Measurements from ENCODE around the gene EPG5. TPM values are rescaled to one million over a fixed set of nuclear protein-coding genes. Genes with fewer than 3 reads are reported as not detected.
"Not testable (repeated sequence)": the region's sequence is repeated elsewhere in the genome, so short reads cannot be mapped to it uniquely, and the experiment has no call there.

EPG5 gene
- total RNA-seq, 1 experiment from 2014 or later: 16.1 TPM

- no peak overlapping the region for H3K9ac ChIP-seq (ENCODE audit: extremely low read depth, insufficient read length, low read length)
- H3K14ac ChIP-seq (ENCODE audit: insufficient read depth, low read length): no peak overlapping the region
- H3K79me1 ChIP-seq (ENCODE audit: insufficient read depth, low read depth, low read length, poor library complexity, severe bottlenecking): no peaks in the 10 kb centered on the region
- H3K4ac ChIP-seq (ENCODE audit: low read depth, low read length): no peak overlapping the region
- H3K23ac ChIP-seq (ENCODE audit: insufficient read length, low read depth, low read length): no peak overlapping the region
- DNase-seq: no peak
- H3K23me2 ChIP-seq (ENCODE audit: insufficient read length, low read depth, low read length, poor library complexity, severe bottlenecking): no peaks in the 10 kb centered on the region
- peaks cover 0 to 5% (median 0%) of the 10 kb centered on the region in 3 experiments; a peak in 1 of 7 replicates for H3K36me3 Mint-ChIP-seq (ENCODE audit: insufficient read depth in 1 of 3, low read depth in 3 of 3)
- no peaks in the 10 kb centered on the region for H3K9me3 Mint-ChIP-seq
- no peak overlapping the region for H2BK120ac ChIP-seq (ENCODE audit: low read depth, low read length, poor library complexity, severe bottlenecking)
- no peaks in the 10 kb centered on the region for H3K9me3 ChIP-seq (ENCODE audit: control insufficient read depth, low read depth, low read length)
- H2BK5ac ChIP-seq (ENCODE audit: insufficient read length, low read length): no peak overlapping the region
- H3K27me3 ChIP-seq (ENCODE audit: insufficient read depth, low read length): no peaks in the 10 kb centered on the region
- H2AFZ ChIP-seq (ENCODE audit: low read length): no peak overlapping the region
- no peak overlapping the region for H4K5ac ChIP-seq (ENCODE audit: insufficient read length, low read depth, low read length)
- no peak overlapping the region for H4K8ac ChIP-seq (replicated peaks; ENCODE audit: insufficient read length, low read depth, low read length)
- no peak overlapping the region for H4K91ac ChIP-seq (ENCODE audit: insufficient read length, low read depth, low read length)
- no peak overlapping the region for H3K56ac ChIP-seq (ENCODE audit: insufficient read length, low read depth, low read length)
- H2BK15ac ChIP-seq (ENCODE audit: low read depth, low read length): no peak overlapping the region
- no peak overlapping the region for H3K4me3 Mint-ChIP-seq
- peaks cover 9% of the 10 kb centered on the region in 2 experiments; a peak in 3 of 4 replicates for H3K4me1 Mint-ChIP-seq
- H3K79me2 ChIP-seq (ENCODE audit: insufficient read depth, low read length): no peaks in the 10 kb centered on the region
- no peaks in the 10 kb centered on the region for H4K20me1 ChIP-seq (ENCODE audit: control insufficient read depth, insufficient read depth, insufficient read length)
- WGBS (ENCODE audit: extremely low coverage, insufficient read length, low lambda C conversion rate): no CpG with 5 or more reads among the region's 4 CpGs
- TF ChIP-seq CTCF (conservative IDR thresholded peaks at IDR 0.05): no peak
- H3K27me3 Mint-ChIP-seq (ENCODE audit: low read depth): no peaks in the 10 kb centered on the region
- no peak overlapping the region for H3K27ac Mint-ChIP-seq
- no peak overlapping the region for H3T11ph ChIP-seq (ENCODE audit: low read length)
- no peak overlapping the region for H2BK20ac ChIP-seq (ENCODE audit: low read depth, low read length, poor library complexity, severe bottlenecking)
- no peaks in the 10 kb centered on the region; the same call in 1 of the 2 replicates for H3K4me1 ChIP-seq (ENCODE audit: insufficient read depth, low read length)
- H3K4me2 ChIP-seq (ENCODE audit: insufficient read depth, insufficient read length, low read length): no peak overlapping the region
- no peak overlapping the region for H3K27ac ChIP-seq (ENCODE audit: insufficient read length, low read depth, low read length)
- no peak overlapping the region for H2BK12ac ChIP-seq (ENCODE audit: insufficient read length, low read depth, low read length)
- H3K18ac ChIP-seq (ENCODE audit: insufficient read length, low read depth, low read length): no peak overlapping the region
- no peak overlapping the region for H2AK5ac ChIP-seq (ENCODE audit: insufficient read length, low read length)
These were observed 26.3 kb upstream of the EPG5 start for GRCh38 chr18:45993438-45993837.

- H2AFZ ChIP-seq (ENCODE audit: low read length); H2BK15ac ChIP-seq (ENCODE audit: low read depth, low read length); DNase-seq; H3K27me3 Mint-ChIP-seq (ENCODE audit: low read depth); H4K5ac ChIP-seq (ENCODE audit: insufficient read length, low read depth, low read length); H3K14ac ChIP-seq (ENCODE audit: insufficient read depth, low read length); H3K27ac Mint-ChIP-seq; H3K36me3 Mint-ChIP-seq (ENCODE audit: insufficient read depth in 1 of 3, low read depth in 3 of 3); H3K23ac ChIP-seq (ENCODE audit: insufficient read length, low read depth, low read length); H3K4me2 ChIP-seq (ENCODE audit: insufficient read depth, insufficient read length, low read length); H3T11ph ChIP-seq (ENCODE audit: low read length); H2AK5ac ChIP-seq (ENCODE audit: insufficient read length, low read length); H3K9me3 Mint-ChIP-seq; H4K91ac ChIP-seq (ENCODE audit: insufficient read length, low read depth, low read length); H3K56ac ChIP-seq (ENCODE audit: insufficient read length, low read depth, low read length); H3K9me3 ChIP-seq (ENCODE audit: control insufficient read depth, low read depth, low read length); H2BK5ac ChIP-seq (ENCODE audit: insufficient read length, low read length); H3K18ac ChIP-seq (ENCODE audit: insufficient read length, low read depth, low read length); H4K20me1 ChIP-seq (ENCODE audit: control insufficient read depth, insufficient read depth, insufficient read length); H3K4me1 Mint-ChIP-seq; H3K27ac ChIP-seq (ENCODE audit: insufficient read length, low read depth, low read length); H2BK20ac ChIP-seq (ENCODE audit: low read depth, low read length, poor library complexity, severe bottlenecking); H2BK12ac ChIP-seq (ENCODE audit: insufficient read length, low read depth, low read length); H3K79me1 ChIP-seq (ENCODE audit: insufficient read depth, low read depth, low read length, poor library complexity, severe bottlenecking); H3K27me3 ChIP-seq (ENCODE audit: insufficient read depth, low read length); H3K4me1 ChIP-seq (ENCODE audit: insufficient read depth, low read length); H2BK120ac ChIP-seq (ENCODE audit: low read depth, low read length, poor library complexity, severe bottlenecking); H4K8ac ChIP-seq (replicated peaks; ENCODE audit: insufficient read length, low read depth, low read length); H3K9ac ChIP-seq (ENCODE audit: extremely low read depth, insufficient read length, low read length); H3K4ac ChIP-seq (ENCODE audit: low read depth, low read length); H3K23me2 ChIP-seq (ENCODE audit: insufficient read length, low read depth, low read length, poor library complexity, severe bottlenecking); H3K79me2 ChIP-seq (ENCODE audit: insufficient read depth, low read length); H3K4me3 Mint-ChIP-seq: not testable (repeated sequence)
- no CpG with 5 or more reads among the region's 6 CpGs for WGBS (ENCODE audit: extremely low coverage, insufficient read length, low lambda C conversion rate)
These were observed 25.4 kb upstream of the EPG5 start for GRCh38 chr18:45992527-45992926.
